ENCODE results near the gene WNK4.

Gene WNK4

DNA sequence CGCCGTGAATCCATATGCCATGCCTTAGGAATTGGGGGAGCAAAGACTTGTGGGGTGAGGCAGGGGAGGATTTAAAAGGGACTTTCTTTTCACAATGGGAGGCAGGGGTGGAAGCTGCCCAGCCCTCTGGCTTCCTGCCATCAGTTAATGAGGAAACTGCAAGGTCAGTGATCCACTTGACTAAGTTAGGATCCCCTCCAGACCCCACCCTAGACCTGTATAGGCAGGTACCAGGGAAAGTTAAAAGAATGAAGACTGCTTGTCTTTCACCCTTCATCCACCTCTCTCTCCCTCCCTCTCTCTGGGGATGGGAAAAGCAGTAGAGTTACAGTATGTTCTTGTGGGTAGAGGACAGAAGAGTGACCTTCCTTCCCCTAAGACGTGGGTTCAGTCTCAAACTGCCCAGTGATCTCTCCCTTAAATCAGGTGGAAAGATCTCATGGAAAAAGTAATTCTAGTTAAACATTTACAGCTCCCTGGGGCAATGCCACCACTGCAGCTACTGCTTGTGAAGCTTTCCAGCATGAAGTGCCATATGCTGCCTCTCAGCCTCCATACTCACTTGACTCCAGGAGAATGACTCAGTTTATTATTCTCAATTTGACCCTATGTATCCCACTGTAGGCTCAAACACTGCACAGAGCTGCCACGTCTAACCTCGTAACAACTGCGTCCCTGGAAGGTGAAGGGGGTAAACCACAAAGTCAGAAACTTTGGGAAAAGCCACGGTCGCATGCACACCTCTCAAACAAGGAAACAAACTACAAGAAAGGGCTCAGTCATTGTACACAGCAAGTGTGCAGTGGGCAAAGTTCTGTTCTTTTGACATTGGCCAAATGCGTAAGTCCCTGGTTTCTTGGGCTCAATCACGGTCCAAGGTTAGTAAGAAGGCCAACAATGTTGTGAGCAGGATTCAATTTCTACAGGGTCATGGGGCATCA lies 16.9 kb downstream of the WNK4 start:
- no peak for DNase-seq

DNA sequence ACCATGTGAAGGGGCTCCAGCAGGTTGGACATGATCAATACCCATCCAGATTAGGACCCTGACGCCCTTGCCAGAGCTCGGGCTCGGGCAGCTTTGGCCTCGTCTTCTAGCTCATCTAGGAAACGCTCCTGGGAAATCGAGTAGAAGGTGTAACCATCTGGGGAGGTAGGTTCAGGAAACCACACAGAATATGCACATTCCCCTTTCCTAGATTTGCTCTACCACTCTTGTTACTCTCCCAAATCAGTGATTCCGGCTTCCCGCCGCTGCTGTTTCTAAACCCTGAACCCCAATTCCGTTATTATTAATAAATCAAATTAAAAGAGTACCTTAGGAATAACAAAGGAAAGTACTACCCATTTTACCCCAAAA lies 17.6 kb downstream of the WNK4 start:
- DNase-seq: no peak

DNA sequence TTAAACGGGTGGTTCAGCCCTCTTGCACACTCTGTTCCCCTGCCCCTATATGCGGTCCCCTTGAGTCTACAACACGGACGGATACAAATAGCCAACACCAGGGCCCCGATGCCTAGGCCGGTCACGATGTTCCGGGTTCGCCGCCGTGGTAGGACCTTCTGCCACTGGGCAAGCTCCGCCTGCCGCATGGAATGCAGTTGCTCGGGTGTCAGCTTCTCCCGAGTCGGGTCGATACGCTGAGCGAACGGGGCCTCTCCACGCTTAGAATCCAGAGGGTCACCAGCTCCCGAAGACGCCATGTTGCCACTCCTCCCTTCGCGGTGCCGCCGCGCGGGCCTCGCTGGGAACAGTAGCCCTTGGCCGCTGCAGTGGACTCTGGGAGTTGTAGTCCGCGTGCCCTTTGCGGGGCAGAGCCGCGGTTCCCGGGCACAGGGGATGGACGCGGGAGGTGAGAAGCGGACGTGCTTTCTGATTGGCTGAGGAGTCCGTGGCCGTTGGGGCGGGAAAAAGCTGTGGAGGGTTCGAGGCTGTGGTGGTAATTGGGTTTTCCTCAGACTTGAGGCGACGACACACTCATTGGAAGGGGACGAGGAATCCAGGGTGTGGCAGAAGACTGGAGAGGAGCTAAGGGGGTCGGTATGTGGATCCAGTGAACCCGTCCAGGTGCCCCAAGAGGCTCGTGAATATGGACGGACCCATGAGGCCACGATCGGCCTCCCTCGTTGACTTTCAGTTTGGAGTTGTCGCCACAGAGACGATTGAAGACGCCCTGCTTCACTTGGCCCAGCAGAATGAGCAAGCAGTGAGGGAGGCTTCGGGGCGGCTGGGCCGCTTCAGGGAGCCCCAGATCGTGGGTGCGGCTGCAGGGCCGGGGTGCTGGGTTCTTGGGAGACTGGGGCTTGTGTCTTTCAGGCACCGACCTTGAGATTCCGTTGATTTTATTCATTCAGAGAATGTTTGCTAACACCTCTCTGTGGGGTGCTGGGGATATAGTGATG lies 18.3 kb downstream of the WNK4 start, which contains the start of the genes CNTD1 and COA3:
TSS of gene CNTD1 (plus strand) at position 479 of the 998 bp plus-strand sequence. CDS start at position 686, 207 bp downstream.
TSS of gene COA3 (minus strand) at position 322 of the 998 bp plus-strand sequence. CDS start at position 299, 23 bp downstream.
- DNase-seq: peak; percentile 90

- no peak for DNase-seq
Observed at GRCh38 chr17:42803074-42803883, 22.9 kb downstream of the WNK4 start.

GRCh38 chr17:42804918-42805367 lies 24.5 kb downstream of the WNK4 start:
- DNase-seq: no peak

GRCh38 chr17:42806249-42806648 lies 25.8 kb downstream of the WNK4 start:
- no peak for DNase-seq

- DNase-seq: no peak
Observed at GRCh38 chr17:42809250-42809649, 28.8 kb downstream of the WNK4 start.

DNA sequence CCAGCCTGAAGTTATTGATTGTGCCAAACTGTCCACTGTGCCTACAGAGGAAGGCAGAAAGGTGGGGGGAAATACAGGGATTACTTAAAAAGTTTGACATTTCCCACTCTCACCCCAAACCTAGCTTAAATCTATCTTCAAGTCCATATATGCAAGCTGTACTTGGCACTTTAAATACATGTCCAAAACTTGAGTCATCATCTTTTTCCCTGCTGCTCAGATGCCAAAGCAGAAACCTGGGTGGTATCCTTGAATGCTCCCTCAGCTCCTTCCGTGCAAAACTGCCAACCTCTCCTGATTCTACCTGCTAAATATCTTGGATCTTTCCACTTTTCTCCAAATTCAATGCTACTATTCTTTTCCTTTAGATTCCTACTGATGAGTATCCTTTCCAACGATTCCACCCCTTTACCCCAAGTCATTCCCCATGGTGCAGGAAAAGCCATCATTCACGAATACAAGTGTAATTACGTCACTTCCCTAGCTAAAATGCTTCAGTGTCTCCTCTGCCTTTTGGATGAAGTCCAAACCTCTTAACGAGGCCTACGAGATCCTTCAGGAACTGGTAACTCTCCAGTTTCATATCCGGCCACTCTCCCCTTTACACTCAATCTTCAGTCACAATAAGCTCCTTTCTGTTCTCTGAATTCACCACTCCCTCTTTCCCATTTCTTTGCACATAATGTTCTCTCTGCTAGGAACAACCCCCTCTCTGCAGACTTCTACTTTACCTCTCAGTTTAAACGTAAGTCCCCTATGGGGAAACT lies 34.4 kb downstream of the WNK4 start:
- DNase-seq: peak; percentile 16

GRCh38 chr17:42817866-42818265 lies 37.5 kb downstream of the WNK4 start:
- peak; percentile 14 for DNase-seq

DNA sequence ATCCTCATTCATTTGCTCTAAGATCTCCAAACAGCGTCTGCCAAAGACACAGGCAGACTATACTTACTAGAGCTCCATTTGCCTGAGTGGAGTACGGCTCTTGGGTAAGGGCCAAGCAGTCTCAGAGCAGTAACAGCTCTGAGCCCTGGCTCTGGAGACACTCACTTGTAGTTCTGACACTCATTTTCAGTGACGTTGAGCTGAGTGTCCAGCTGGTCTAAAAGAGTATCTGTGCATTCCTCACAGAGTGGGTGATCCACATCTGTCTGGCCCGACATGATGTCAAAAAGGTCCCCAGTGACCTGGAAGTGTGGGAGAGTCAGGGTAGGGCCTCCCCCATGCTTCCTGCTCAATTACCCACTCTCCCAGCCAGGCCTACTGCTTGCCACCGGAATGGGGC lies 38.0 kb downstream of the WNK4 start:
- no peak for DNase-seq

GRCh38 chr17:42819939-42820535 lies 39.6 kb downstream of the WNK4 start:
- peak; percentile 67 for DNase-seq

DNA sequence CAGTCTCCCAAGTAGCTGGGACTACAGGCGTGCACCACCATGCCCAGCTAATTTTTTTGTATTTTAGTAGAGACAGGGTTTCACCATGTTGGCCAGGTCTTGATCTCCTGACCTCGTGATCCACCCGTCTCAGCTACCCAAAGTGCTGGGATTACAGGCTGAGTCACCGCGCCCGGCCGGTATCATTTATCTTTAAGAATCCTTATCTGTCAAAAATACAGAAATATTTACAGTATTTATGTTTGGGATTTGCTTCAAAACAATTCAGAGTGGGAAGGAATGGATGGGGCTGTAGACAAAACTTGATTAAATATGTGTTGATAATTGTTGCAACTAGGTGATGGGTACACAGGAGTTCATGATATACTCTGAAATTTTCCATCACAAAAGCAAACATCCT lies 40.8 kb downstream of the WNK4 start:
- DNase-seq: no peak

DNA sequence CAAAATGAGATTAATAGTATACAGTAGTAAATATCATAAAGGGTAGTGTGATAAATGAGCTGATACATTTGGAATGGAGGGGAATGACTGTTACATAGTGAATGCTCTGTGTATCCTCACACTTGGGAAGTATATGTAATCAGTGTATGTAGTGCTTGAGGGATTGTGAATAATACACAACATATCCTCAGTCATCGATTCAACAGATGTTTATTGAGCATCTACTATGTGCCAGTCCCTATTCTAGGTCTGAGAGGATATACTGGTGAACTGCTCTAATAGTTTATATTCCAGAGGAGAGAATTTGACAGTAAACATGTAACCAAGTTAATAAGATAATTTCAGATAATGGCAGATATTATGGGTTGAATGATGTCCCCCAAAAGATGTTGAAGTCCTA lies 47.1 kb downstream of the WNK4 start:
- DNase-seq: no peak

DNA sequence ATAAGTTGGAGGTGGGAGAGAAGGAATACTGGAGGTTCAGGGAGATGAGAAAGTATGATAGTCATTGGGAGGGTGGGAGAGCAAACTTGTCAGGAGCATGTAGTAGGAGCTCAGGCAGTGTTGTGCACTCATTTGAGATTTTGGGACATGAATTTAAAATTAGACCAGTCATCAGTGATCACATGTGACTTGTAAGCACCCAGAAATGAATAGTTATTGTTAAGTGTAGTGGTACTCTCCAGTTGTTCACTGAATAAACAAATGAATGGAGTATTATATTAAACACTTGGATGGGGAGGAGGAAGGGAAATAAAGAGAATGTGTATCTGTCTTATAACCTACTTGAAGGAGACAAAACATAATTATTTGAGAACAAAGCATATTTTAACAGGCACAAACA lies 50.6 kb downstream of the WNK4 start:
- no peak for DNase-seq

DNA sequence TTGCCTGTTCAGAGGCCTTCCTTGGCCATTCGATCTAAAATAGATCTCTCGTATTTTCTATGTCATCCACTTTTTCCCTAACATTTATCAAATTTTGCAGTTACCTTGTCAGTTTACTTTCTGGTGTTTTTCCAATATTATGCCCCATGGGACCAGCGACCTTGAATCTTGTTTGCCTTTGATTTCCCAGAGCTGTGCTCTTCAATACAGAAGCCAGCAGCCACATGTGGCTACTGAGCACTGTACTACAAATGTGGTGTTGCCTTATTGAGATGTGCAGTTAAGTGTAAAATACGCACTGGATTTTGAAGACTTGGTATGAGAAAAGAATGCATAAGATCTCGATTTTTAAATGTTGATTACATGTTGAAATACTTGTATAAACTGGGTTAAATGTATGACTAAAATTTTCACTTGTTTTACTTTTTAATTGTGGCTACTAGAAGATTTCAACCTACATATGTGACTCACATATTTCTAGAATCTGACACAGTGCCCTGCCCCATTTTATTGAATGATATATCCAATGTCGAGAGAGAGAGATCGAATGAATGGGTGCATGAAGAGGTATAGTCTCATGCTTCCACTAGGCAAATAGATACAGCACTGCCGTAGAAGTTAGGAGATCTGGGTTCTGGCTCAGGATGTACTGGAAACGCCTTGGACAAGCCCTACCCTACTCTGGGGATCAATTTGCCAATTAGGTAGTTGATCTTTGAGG lies 52.0 kb downstream of the WNK4 start:
- no peak for DNase-seq

DNA sequence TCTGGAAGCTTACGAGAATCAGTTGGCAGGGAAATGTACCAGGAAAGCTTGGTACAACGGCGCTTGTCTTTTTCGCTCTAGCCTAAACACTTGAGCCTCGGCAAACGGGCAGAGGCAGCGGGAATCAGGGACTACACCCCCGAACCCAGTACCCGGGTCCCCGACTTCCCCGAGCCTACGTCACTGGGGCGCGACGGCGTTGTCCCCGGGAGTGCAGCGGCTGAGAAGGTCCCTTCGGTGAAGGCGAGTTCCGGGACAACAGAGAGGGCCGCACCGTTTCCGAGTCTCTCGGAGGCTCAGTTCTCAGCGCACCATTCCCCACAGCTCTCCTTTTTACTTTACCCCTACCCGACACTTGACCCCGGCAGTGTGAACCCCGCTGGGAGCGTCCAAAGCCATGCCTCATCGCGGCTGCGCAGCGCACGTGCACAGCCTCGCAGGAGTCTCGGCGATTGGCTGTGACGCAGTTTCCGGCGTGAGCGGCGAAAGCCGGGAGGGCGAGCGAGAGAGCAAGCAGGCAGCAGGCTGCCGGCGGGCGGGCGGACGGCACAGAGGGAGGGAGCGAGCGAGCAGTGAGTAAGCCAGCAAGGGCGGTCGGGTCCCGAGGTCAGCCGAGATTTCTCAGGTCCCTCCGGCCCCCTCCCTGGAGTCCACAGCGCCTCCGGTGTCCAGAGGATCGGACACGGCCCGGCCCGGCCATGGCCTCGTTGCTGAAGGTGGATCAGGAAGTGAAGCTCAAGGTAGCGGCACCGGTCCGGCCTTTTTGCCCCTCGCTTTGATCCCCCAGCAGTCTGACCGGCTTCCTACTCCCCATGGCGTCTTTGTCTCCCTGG lies 52.7 kb downstream of the WNK4 start, which contains the start of gene PSME3:
TSS of gene PSME3 (plus strand) at position 464 of the 833 bp plus-strand sequence. CDS start at position 699, 235 bp downstream.
- DNase-seq: peak; percentile 88

DNA sequence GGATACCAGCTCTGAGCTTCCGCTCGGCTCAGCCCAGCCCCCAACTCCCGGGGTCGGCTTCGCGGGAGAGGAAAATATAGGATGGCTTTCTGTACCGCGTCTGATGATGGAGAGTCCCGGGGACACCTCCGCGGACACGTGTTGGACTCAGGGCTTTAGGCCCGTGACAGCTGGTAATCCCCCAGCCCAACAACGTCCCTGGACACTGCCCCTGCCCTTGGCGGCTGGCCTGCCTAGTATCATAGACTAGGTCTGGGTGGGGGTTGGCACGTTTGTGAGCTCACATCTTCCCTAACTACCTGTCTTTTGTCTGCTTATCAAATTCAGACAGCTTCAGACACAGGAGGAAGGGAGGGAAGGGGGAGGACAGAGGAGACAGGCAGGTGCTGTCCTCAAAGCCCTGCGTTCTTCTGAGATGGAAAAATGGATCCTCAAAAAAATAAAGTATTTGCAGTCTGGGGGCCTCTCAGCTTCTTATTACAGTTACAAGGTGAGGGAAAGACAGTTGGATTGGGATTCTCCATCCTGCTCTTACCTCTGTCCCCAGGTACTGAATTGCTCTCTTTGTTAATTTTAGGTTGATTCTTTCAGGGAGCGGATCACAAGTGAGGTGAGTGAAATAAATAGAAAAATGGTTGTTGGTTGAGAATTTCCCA lies 53.5 kb downstream of the WNK4 start:
- DNase-seq: no peak

DNA sequence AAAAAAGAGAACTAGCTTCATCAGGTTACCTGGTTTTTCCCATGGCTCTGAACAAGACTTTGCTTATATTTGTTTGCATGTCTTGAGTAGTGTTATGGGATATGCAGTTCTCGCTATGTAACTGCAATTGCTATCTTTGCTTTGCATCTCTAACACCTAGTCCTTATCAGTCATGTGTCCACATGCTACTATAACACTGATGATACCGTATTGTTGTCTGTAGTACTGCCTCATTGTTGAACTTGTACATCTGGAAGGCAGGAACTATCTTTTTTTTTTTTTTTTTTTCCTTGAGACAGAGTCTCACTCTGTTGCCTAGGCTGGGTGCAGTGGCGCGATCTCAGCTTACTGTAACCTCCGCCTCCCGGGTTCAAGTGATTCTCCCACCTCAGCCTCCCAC lies 55.3 kb downstream of the WNK4 start:
- no peak for DNase-seq
